Transverse colon (tissue), 4 donors: ENCODE data around the gene ITGB5. TPM values are rescaled to one million over a fixed set of nuclear protein-coding genes. Genes with fewer than 3 reads are reported as not detected.

Source experiments
- DNase-seq: peaks from one replicate; pipeline ENCODE4 v3.0.0-alpha.2; 2019
- H3K27ac ChIP-seq, 4 donors: fragments of 200-600 bp; sonication (generic); 2 replicates each; pipeline ENCODE4 v1.5.1; 2016 to 2018; ENCODE audit warnings: inconsistent platforms in 4 of 4
- H3K27me3 ChIP-seq: fragments of 200-600 bp; sonication (generic); 2 replicates; pipeline ENCODE4 v1.5.1; 2017; ENCODE audit warnings: inconsistent platforms
- H3K36me3 ChIP-seq, 4 donors: fragments of 200-600 bp; sonication (generic); 2 replicates each; pipeline ENCODE4 v1.5.1; 2017 to 2019; ENCODE audit warnings: inconsistent platforms in 4 of 4
- H3K4me1 ChIP-seq, 4 donors: fragments of 200-600 bp; sonication (generic); 2 replicates each; pipeline ENCODE4 v1.5.1; 2017 to 2020; ENCODE audit warnings: inconsistent platforms in 4 of 4
- H3K4me3 ChIP-seq, 4 donors: fragments of 200-600 bp; sonication (generic); 1 replicate in 1 of 4; 2 replicates in 3 of 4; pipeline versions ENCODE4 v1.5.1 to v1.6.1; 2017 to 2019; ENCODE audit warnings: inconsistent platforms in 4 of 4
- H3K9me3 ChIP-seq, 2 donors: fragments of 200-600 bp; sonication (generic); 2 replicates each; pipeline ENCODE4 v1.5.1; 2017 to 2019; ENCODE audit warnings: inconsistent platforms in 2 of 2
- CTCF ChIP-seq, 5 experiments: fragments of 200-600 bp in 3 of 5; fragments of 450-650 bp in 2 of 5; sonication (generic) in 3 of 5; IDR thresholded peaks; 1 replicate in 2 of 5; 2 replicates in 3 of 5; pipeline ENCODE4 v1.5.1; 2016 to 2017; ENCODE audit warnings: antibody characterized with exemption in 5 of 5, inconsistent platforms in 3 of 5, mild to moderate bottlenecking in 2 of 5, moderate library complexity in 1 of 5
- EP300 ChIP-seq: sonication (generic); formaldehyde crosslinking; IDR thresholded peaks from one replicate; pipeline ENCODE4 v1.6.1; 2017; ENCODE audit warnings: antibody characterized with exemption, low read depth
- POLR2A ChIP-seq: fragments of 450-650 bp; IDR thresholded peaks from one replicate; pipeline ENCODE4 v1.6.1; 2016; ENCODE audit warnings: antibody characterized with exemption, mild to moderate bottlenecking, moderate library complexity
- POLR2AphosphoS5 ChIP-seq, 3 donors: sonication (generic); formaldehyde crosslinking; IDR thresholded peaks; one replicate each; pipeline ENCODE4 v1.6.1; 2016; ENCODE audit warnings: antibody characterized with exemption in 3 of 3
- WGBS, 2 donors: methylation state at CpG; one replicate each; pipeline ENCODE4 v1.1.5; 2018; ENCODE audit warnings: low coverage in 1 of 2; 5-methylcytosine and 5-hydroxymethylcytosine counted together
- in situ Hi-C, 4 donors: fragments of 200-750 bp; cut with MboI; loops; one replicate each; pipeline versions ENCODE4 v1.15.0 to v1.15.1; 2017; ENCODE audit warnings: low sequenced_read_pairs in 3 of 4, low pct_ligation_motif_present in 1 of 4, low pct_unique_long_range_greater_than_20kb in 1 of 4
- intact Hi-C: fragments of 100-400 bp; cut with DNase I; formaldehyde crosslinking; loops from one replicate; pipeline ENCODE4 v1.15.1; 2023; ENCODE audit warnings: low total_unique reads
- small RNA-seq, 4 donors: library from RNA; depleted of rRNA; stranded (forward); fragments of <200 nt; gene quantifications; one replicate each; pipeline ENCODE3, GENCODE V24; 2016
- total RNA-seq, 4 donors: library from RNA; depleted of rRNA; stranded (reverse); fragments of >200 nt; gene quantifications; one replicate each; pipeline ENCODE4 v1.1.0, GENCODE V29; 2016

Gene ITGB5
- total RNA-seq, 4 donors from 2014 or later, result 62.8 to 572 (median 105) TPM

GRCh38 chr3:124714223-124714853 is 172.8 kb downstream of the ITGB5 start:
- Histone ChIP-seq H3K4me3 (no peak overlapping the region), H3K27me3 (no peaks in the 10 kb centered on the region), H3K27ac (peak overlapping the region in 2 of 4 donors; percentile 8 to 9), H3K4me1 (no peaks in the 10 kb centered on the region), H3K9me3 (no peaks in the 10 kb centered on the region), H3K36me3 (no peaks in the 10 kb centered on the region)
- TF ChIP-seq POLR2A (no peak), POLR2AphosphoS5 (IDR thresholded peaks at IDR 0.05) (no peak), CTCF (IDR thresholded peaks at IDR 0.05) (no peak), EP300 (no peak)
- intact Hi-C loops, result no loop called here
- in situ Hi-C loops, result no loop called here
- WGBS, 2 donors, result 78% methylated on average over 11 of the region's 11 CpGs; no CpG with 5 or more reads in 1 of the 2 donors
- no peak for DNase-seq

Small RNAs within 50 kb of the gene (small RNA-seq; reads per million reads assigned to genes)
- 0 reads per million in 4 donors for gene MIR544B

Other genes starting within 250 kb of the ITGB5 start
- 10 to 100 TPM; 10.3 to 47.5 (median 19.6) TPM for gene UMPS, start 156.9 kb downstream of the ITGB5 start, total RNA-seq
- gene MUC13, start 47.4 kb upstream of the ITGB5 start, total RNA-seq, result 100 to 1,000 TPM in 3 of 4 donors, 10 to 100 TPM in 1; 37.8 to 700 (median 401) TPM
- gene HEG1, start 168.6 kb upstream of the ITGB5 start, total RNA-seq, result 10 to 100 TPM in 2 of 4 donors, 1 to 10 TPM in 2; 8.9 to 97.3 (median 10.6) TPM